ENCODE results near the gene WBP11. TPM values are rescaled to one million over a fixed set of nuclear protein-coding genes. Genes with fewer than 3 reads are reported as not detected.

The WBP11 gene
- total and polyA plus RNA-seq, 2 donors (not counting 3 experiments of a cell fraction or from before 2014, with no cell fraction given): 11.4 to 77.1 TPM

- Histone ChIP-seq H4K20me1 (replicated peaks; ENCODE audit: control insufficient read depth, extremely low read depth, insufficient read depth, low read length) (no peaks in the 10 kb centered on the region), H3K4me2 (ENCODE audit: insufficient read depth, low read length) (no peak within 1 kb of the TSS), H3K9me1 (replicated peaks; ENCODE audit: control insufficient read depth, extremely low read depth, insufficient read depth, low read length) (no peaks in the 10 kb centered on the region), H3K9me3 (replicated peaks; ENCODE audit: control insufficient read depth, insufficient read depth, low read length) (no peaks in the 10 kb centered on the region), H3K27ac (ENCODE audit: insufficient read depth, low read depth, low read length) (no peak within 1 kb of the TSS), H2AFZ (ENCODE audit: low read depth, low read length) (no peak within 1 kb of the TSS), H3K9ac (replicated peaks; ENCODE audit: extremely low read depth, insufficient read depth, low read length) (no peak within 1 kb of the TSS), H3K4me3 (replicated peaks in 1 of 3; ENCODE audit: insufficient read depth in 1 of 3, low read depth in 1 of 3, low read length in 3 of 3) (no peak within 1 kb of the TSS), H3K27me3 (ENCODE audit: control insufficient read depth in 2 of 2, insufficient read depth in 2 of 2, low read length in 2 of 2) (no peaks in the 10 kb centered on the region), H3K4me1 (ENCODE audit: control insufficient read depth, extremely low read depth, insufficient read depth, low read length) (no peaks in the 10 kb centered on the region), H3K36me3 (ENCODE audit: control insufficient read depth in 2 of 2, extremely low read depth in 1 of 2, insufficient read depth in 2 of 2, low read length in 2 of 2) (no peaks in the 10 kb centered on the region), H3K79me2 (ENCODE audit: control insufficient read depth, insufficient read depth, low read length) (no peaks in the 10 kb centered on the region)
- POLR2A ChIA-PET: no interaction called here
- CTCF ChIA-PET: interaction anchor here (0.7 to 1.3 kb wide), 5 partner anchors 9 to 182 kb away, joined by 3 to 9 read pairs (median 3); no protein-coding TSS in a partner anchor
- no peak for FAIRE-seq
- dilution Hi-C loops (cut with MboI; ENCODE audit: extremely low pct_ligation_motif_present, low sequenced_read_pairs): no loop called here
- no peak for DNase-seq (ENCODE audit: low read depth, low spot score)
- BruUV-seq (replicated peaks): no TSS peak
- intact Hi-C loops (cut with micrococcal nuclease): no loop called here
- TF ChIP-seq POLR2A (IDR thresholded peaks at IDR 0.05; ENCODE audit: low read depth, low read length): no peak
- no peak for TF ChIP-seq EZH2 (IDR thresholded peaks at IDR 0.05; ENCODE audit: borderline replicate concordance, low read depth, low read length, severe bottlenecking)
- TF ChIP-seq FOS (IDR thresholded peaks at IDR 0.05; ENCODE audit: borderline replicate concordance, insufficient read depth, low read length): no peak
- no peak for TF ChIP-seq MYC (IDR thresholded peaks at IDR 0.05; ENCODE audit: low read depth, low read length)
These were observed 10.7 kb upstream of the WBP11 start, which contains the start of gene SMCO3 for GRCh38 chr12:14814014-14814413. TSS of gene SMCO3 (minus strand) at chr12:14814182. CDS start at chr12:14806680, 7,502 bp downstream.

- no peak for FAIRE-seq
- BruUV-seq (replicated peaks): no TSS peak
- Histone ChIP-seq H3K9ac (replicated peaks; ENCODE audit: extremely low read depth, insufficient read depth, low read length) (no peak overlapping the region), H3K4me1 (ENCODE audit: control insufficient read depth, extremely low read depth, insufficient read depth, low read length) (no peaks in the 10 kb centered on the region), H4K20me1 (replicated peaks; ENCODE audit: control insufficient read depth, extremely low read depth, insufficient read depth, low read length) (no peaks in the 10 kb centered on the region), H2AFZ (ENCODE audit: low read depth, low read length) (no peak overlapping the region), H3K4me3 (replicated peaks in 1 of 3; ENCODE audit: insufficient read depth in 1 of 3, low read depth in 1 of 3, low read length in 3 of 3) (no peak overlapping the region), H3K9me3 (replicated peaks; ENCODE audit: control insufficient read depth, insufficient read depth, low read length) (no peaks in the 10 kb centered on the region), H3K27ac (ENCODE audit: insufficient read depth, low read depth, low read length) (no peak overlapping the region), H3K9me1 (replicated peaks; ENCODE audit: control insufficient read depth, extremely low read depth, insufficient read depth, low read length) (no peaks in the 10 kb centered on the region), H3K36me3 (ENCODE audit: control insufficient read depth in 2 of 2, extremely low read depth in 1 of 2, insufficient read depth in 2 of 2, low read length in 2 of 2) (no peaks in the 10 kb centered on the region), H3K4me2 (ENCODE audit: insufficient read depth, low read length) (no peak overlapping the region), H3K79me2 (ENCODE audit: control insufficient read depth, insufficient read depth, low read length) (no peaks in the 10 kb centered on the region), H3K27me3 (ENCODE audit: control insufficient read depth in 2 of 2, insufficient read depth in 2 of 2, low read length in 2 of 2) (no peaks in the 10 kb centered on the region)
- ChIA-PET CTCF (interaction anchor here (0.6 to 4.9 kb wide), 27 partner anchors 9 to 458 kb away, joined by 3 to 147 read pairs (median 5); partner anchors contain the start of genes ART4 and RERG), POLR2A (no interaction called here)
- TF ChIP-seq POLR2A (IDR thresholded peaks at IDR 0.05; ENCODE audit: low read depth, low read length): no peak
- no peak for TF ChIP-seq GATA2 (IDR thresholded peaks at IDR 0.05; ENCODE audit: insufficient read depth, insufficient read length, low read depth, low read length)
- no peak for TF ChIP-seq EZH2 (IDR thresholded peaks at IDR 0.05; ENCODE audit: borderline replicate concordance, low read depth, low read length, severe bottlenecking)
- TF ChIP-seq JUN (IDR thresholded peaks at IDR 0.05; ENCODE audit: borderline replicate concordance, insufficient read depth, insufficient read length, low read depth): no peak
- no peak for TF ChIP-seq POLR2AphosphoS5 (IDR thresholded peaks at IDR 0.05; ENCODE audit: insufficient read depth, low read depth, low read length)
- no peak for TF ChIP-seq CTCF (IDR thresholded peaks at IDR 0.05; ENCODE audit: extremely low read depth in 1 of 2, insufficient read depth in 1 of 2, low read depth in 1 of 2, low read length in 2 of 2)
- TF ChIP-seq MYC (IDR thresholded peaks at IDR 0.05; ENCODE audit: low read depth, low read length): no peak
- no peak for TF ChIP-seq MAX (IDR thresholded peaks at IDR 0.05; ENCODE audit: insufficient read depth, insufficient read length)
- no peak for TF ChIP-seq FOS (IDR thresholded peaks at IDR 0.05; ENCODE audit: borderline replicate concordance, insufficient read depth, low read length)
- dilution Hi-C loops (cut with MboI; ENCODE audit: extremely low pct_ligation_motif_present, low sequenced_read_pairs): no loop called here
- DNase-seq (ENCODE audit: low read depth, low spot score): no peak
- intact Hi-C loops (cut with micrococcal nuclease): loop anchor here (1.0 kb wide), 3 partner anchors 34 to 410 kb away; partner anchors contain the start of gene RERG
These were observed 8.2 kb upstream of the WBP11 start for GRCh38 chr12:14811486-14811885.
